ENCODE results near the gene SPACA6. TPM values are rescaled to one million over a fixed set of nuclear protein-coding genes. Genes with fewer than 3 reads are reported as not detected.
A peak's percentile ranks its signal among the peaks of the same experiment; 100 is the strongest.

SPACA6 gene
- total and polyA plus RNA-seq, 7 experiments from 2014 or later = 2.0 to 11.5 (median 7.2) TPM

GRCh38 chr19:51691584-51692428, 1.3 kb upstream of the SPACA6 start:
- Histone ChIP-seq H3K36me3 (ENCODE audit: control insufficient read depth in 2 of 3, insufficient read depth in 3 of 3, low read length in 3 of 3) (no peaks in the 10 kb centered on the region), H3K4me1 (ENCODE audit: control insufficient read depth in 2 of 2, insufficient read depth in 2 of 2, low read length in 2 of 2) (peaks cover 0 to 5% of the 10 kb centered on the region in 2 donors), H3K9me3 (ENCODE audit: control insufficient read depth in 2 of 3, low read length in 3 of 3) (no peaks in the 10 kb centered on the region), H3K27ac (ENCODE audit: low read depth, low read length) (peak overlapping the region; percentile 93), H3K4me3 (ENCODE audit: low read length) (no peak overlapping the region), H3K27me3 (ENCODE audit: control insufficient read depth in 2 of 2, insufficient read depth in 2 of 2, low read length in 2 of 2) (no peaks in the 10 kb centered on the region)
- ATAC-seq (no peak), DNase-seq (no peak)
- intact Hi-C loops (cut with micrococcal nuclease) = no loop called here
- H3K4me3 Mint-ChIP-seq = peak overlapping the region in 9 of 10 donors; percentile 52 to 96 (median 69)
- peaks cover 0 to 3% (median 0%) of the 10 kb centered on the region in 11 donors for H3K9me3 Mint-ChIP-seq
- H3K36me3 Mint-ChIP-seq = peaks cover 0 to 8% (median 3%) of the 10 kb centered on the region in 5 donors
- CTCF ChIA-PET = no interaction called here
- H3K27ac Mint-ChIP-seq = peak overlapping the region; percentile 28 to 83 (median 64)
- peaks cover 0 to 27% (median 0%) of the 10 kb centered on the region in 5 donors for H3K27me3 Mint-ChIP-seq
- H3K4me1 Mint-ChIP-seq = peaks cover 17 to 27% (median 23%) of the 10 kb centered on the region in 7 donors
- POLR2A ChIA-PET = interaction anchor here (3.4 kb wide), 1 partner anchor 12 kb away, joined by 12 read pairs; no protein-coding TSS in a partner anchor

- Mint-ChIP-seq H3K4me1 (peaks cover 17 to 27% (median 23%) of the 10 kb centered on the region in 7 donors), H3K27ac (peak overlapping the region in 3 of 9 donors; percentile 26 to 78 (median 48)), H3K9me3 (no peaks in the 10 kb centered on the region), H3K36me3 (peaks cover 0 to 10% (median 3%) of the 10 kb centered on the region in 5 donors), H3K4me3 (peak overlapping the region in 4 of 10 donors; percentile 40 to 60 (median 48)), H3K27me3 (peaks cover 0 to 26% (median 0%) of the 10 kb centered on the region in 5 donors)
- ChIA-PET CTCF (no interaction called here), POLR2A (no interaction called here)
- intact Hi-C loops (cut with micrococcal nuclease) = no loop called here
- no peaks in the 10 kb centered on the region for H3K9me3 ChIP-seq (ENCODE audit: control insufficient read depth in 2 of 3, low read length in 3 of 3)
- H3K4me1 ChIP-seq (ENCODE audit: control insufficient read depth in 2 of 2, insufficient read depth in 2 of 2, low read length in 2 of 2) = peaks cover 0 to 5% of the 10 kb centered on the region in 2 donors
- no peaks in the 10 kb centered on the region for H3K36me3 ChIP-seq (ENCODE audit: control insufficient read depth in 2 of 3, insufficient read depth in 3 of 3, low read length in 3 of 3)
- H3K27ac ChIP-seq (ENCODE audit: low read depth, low read length) = no peak overlapping the region
- DNase-seq (no peak), ATAC-seq (no peak)
- H3K27me3 ChIP-seq (ENCODE audit: control insufficient read depth in 2 of 2, insufficient read depth in 2 of 2, low read length in 2 of 2) = no peaks in the 10 kb centered on the region
- H3K4me3 ChIP-seq (ENCODE audit: low read length) = no peak overlapping the region
Observed at GRCh38 chr19:51692468-51692867, 662 bp upstream of the SPACA6 start.

- Mint-ChIP-seq H3K4me3 (no peak overlapping the region), H3K27ac (peak overlapping the region in 3 of 9 donors; percentile 5 to 77 (median 40))
- intact Hi-C loops (cut with micrococcal nuclease) = no loop called here
Observed at GRCh38 chr19:51693819-51694218, 689 bp downstream of the SPACA6 start.

GRCh38 chr19:51694318-51695085, 1.4 kb downstream of the SPACA6 start:
- H3K36me3 Mint-ChIP-seq = peaks cover 0 to 15% (median 6%) of the 10 kb centered on the region in 5 donors
- POLR2A ChIA-PET = interaction anchor here (0.5 kb wide), 1 partner anchor 17 kb away, joined by 3 read pairs; no protein-coding TSS in a partner anchor

More at GRCh38 chr19:51693819-51694218, 689 bp downstream of the SPACA6 start:
- Histone ChIP-seq H3K36me3 (ENCODE audit: control insufficient read depth in 2 of 3, insufficient read depth in 3 of 3, low read length in 3 of 3) (no peaks in the 10 kb centered on the region), H3K27me3 (ENCODE audit: control insufficient read depth in 2 of 2, insufficient read depth in 2 of 2, low read length in 2 of 2) (no peaks in the 10 kb centered on the region), H3K27ac (ENCODE audit: low read depth, low read length) (no peak overlapping the region), H3K4me1 (ENCODE audit: control insufficient read depth in 2 of 2, insufficient read depth in 2 of 2, low read length in 2 of 2) (peaks cover 0 to 5% of the 10 kb centered on the region in 2 donors), H3K4me3 (ENCODE audit: low read length) (no peak overlapping the region), H3K9me3 (ENCODE audit: control insufficient read depth in 2 of 3, low read length in 3 of 3) (no peaks in the 10 kb centered on the region)
- Mint-ChIP-seq H3K27me3 (peaks cover 0 to 13% (median 0%) of the 10 kb centered on the region in 5 donors), H3K36me3 (peaks cover 0 to 15% (median 6%) of the 10 kb centered on the region in 5 donors), H3K4me1 (peaks cover 11 to 20% (median 12%) of the 10 kb centered on the region in 7 donors), H3K9me3 (peaks cover 0 to 2% (median 0%) of the 10 kb centered on the region in 11 donors)
- ATAC-seq (no peak), DNase-seq (no peak)
- ChIA-PET CTCF (no interaction called here), POLR2A (no interaction called here)

DNA sequence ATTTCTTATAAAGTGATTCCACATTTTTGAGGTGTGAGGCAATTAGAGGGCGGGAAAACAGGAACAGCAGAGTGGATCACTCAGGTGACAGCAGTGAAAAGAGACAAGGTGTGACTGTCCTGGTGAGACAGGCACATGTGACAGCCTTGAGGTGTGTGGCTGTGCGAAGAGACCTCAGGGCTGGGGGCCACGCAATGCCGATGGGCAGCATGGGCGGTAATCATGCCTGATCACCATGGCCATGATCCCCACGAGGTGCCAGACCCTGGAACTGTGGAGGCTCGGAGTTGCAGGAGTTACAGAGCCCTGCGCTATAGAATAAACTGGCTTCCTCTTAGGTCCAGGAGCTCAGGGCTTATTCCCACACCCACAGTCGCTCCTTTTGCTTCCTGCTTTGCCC, 2.0 kb downstream of the SPACA6 start:
- H3K4me3 ChIP-seq (ENCODE audit: low read length) = no peak overlapping the region
- H3K4me1 ChIP-seq (ENCODE audit: control insufficient read depth in 2 of 2, insufficient read depth in 2 of 2, low read length in 2 of 2) = peaks cover 0 to 5% of the 10 kb centered on the region in 2 donors
- H3K27me3 ChIP-seq (ENCODE audit: control insufficient read depth in 2 of 2, insufficient read depth in 2 of 2, low read length in 2 of 2) = no peaks in the 10 kb centered on the region
- H3K27ac ChIP-seq (ENCODE audit: low read depth, low read length) = no peak overlapping the region
- DNase-seq (no peak), ATAC-seq (no peak)
- no peaks in the 10 kb centered on the region for H3K9me3 ChIP-seq (ENCODE audit: control insufficient read depth in 2 of 3, low read length in 3 of 3)
- Mint-ChIP-seq H3K27ac (peak overlapping the region in 1 of 9 donors; percentile 56), H3K9me3 (peaks cover 0 to 2% (median 0%) of the 10 kb centered on the region in 11 donors), H3K4me1 (peaks cover 10 to 17% (median 12%) of the 10 kb centered on the region in 7 donors), H3K4me3 (no peak overlapping the region), H3K27me3 (peaks cover 0 to 7% (median 0%) of the 10 kb centered on the region in 5 donors), H3K36me3 (peaks cover 0 to 15% (median 7%) of the 10 kb centered on the region in 5 donors)
- ChIA-PET CTCF (no interaction called here), POLR2A (interaction anchor here (0.5 kb wide), 1 partner anchor 17 kb away, joined by 3 read pairs; no protein-coding TSS in a partner anchor)
- intact Hi-C loops (cut with micrococcal nuclease) = no loop called here
- H3K36me3 ChIP-seq (ENCODE audit: control insufficient read depth in 2 of 3, insufficient read depth in 3 of 3, low read length in 3 of 3) = no peaks in the 10 kb centered on the region

More at GRCh38 chr19:51694318-51695085, 1.4 kb downstream of the SPACA6 start:
- H3K27ac ChIP-seq (ENCODE audit: low read depth, low read length) = no peak overlapping the region
- peaks cover 0 to 2% (median 0%) of the 10 kb centered on the region in 11 donors for H3K9me3 Mint-ChIP-seq
- no peak overlapping the region for H3K4me3 ChIP-seq (ENCODE audit: low read length)
- H3K27me3 Mint-ChIP-seq = peaks cover 0 to 13% (median 0%) of the 10 kb centered on the region in 5 donors
- no peaks in the 10 kb centered on the region for H3K27me3 ChIP-seq (ENCODE audit: control insufficient read depth in 2 of 2, insufficient read depth in 2 of 2, low read length in 2 of 2)
- no peak for DNase-seq
- H3K4me1 Mint-ChIP-seq = peaks cover 11 to 19% (median 12%) of the 10 kb centered on the region in 7 donors
- intact Hi-C loops (cut with micrococcal nuclease) = no loop called here
- H3K36me3 ChIP-seq (ENCODE audit: control insufficient read depth in 2 of 3, insufficient read depth in 3 of 3, low read length in 3 of 3) = no peaks in the 10 kb centered on the region
- ATAC-seq = no peak
- peaks cover 0 to 5% of the 10 kb centered on the region in 2 donors for H3K4me1 ChIP-seq (ENCODE audit: control insufficient read depth in 2 of 2, insufficient read depth in 2 of 2, low read length in 2 of 2)
- no peaks in the 10 kb centered on the region for H3K9me3 ChIP-seq (ENCODE audit: control insufficient read depth in 2 of 3, low read length in 3 of 3)
- peak overlapping the region in 4 of 9 donors; percentile 33 to 82 (median 66) for H3K27ac Mint-ChIP-seq
- CTCF ChIA-PET = interaction anchor here (0.8 kb wide), 1 partner anchor 9 kb away, joined by 3 read pairs; no protein-coding TSS in a partner anchor
- H3K4me3 Mint-ChIP-seq = no peak overlapping the region

GRCh38 chr19:51695702-51696315, 2.7 kb downstream of the SPACA6 start:
- no peak for DNase-seq
- no peaks in the 10 kb centered on the region for H3K9me3 ChIP-seq (ENCODE audit: control insufficient read depth in 2 of 3, low read length in 3 of 3)
- Mint-ChIP-seq H3K9me3 (peaks cover 0 to 2% (median 0%) of the 10 kb centered on the region in 11 donors), H3K27me3 (peaks cover 0 to 5% (median 0%) of the 10 kb centered on the region in 5 donors), H3K4me1 (peaks cover 8 to 17% (median 12%) of the 10 kb centered on the region in 7 donors), H3K27ac (peak overlapping the region in 1 of 9 donors; percentile 52), H3K36me3 (peaks cover 0 to 15% (median 8%) of the 10 kb centered on the region in 5 donors), H3K4me3 (no peak overlapping the region)
- POLR2A ChIA-PET = interaction anchor here (0.8 kb wide), 1 partner anchor 25 kb away, joined by 3 read pairs; no protein-coding TSS in a partner anchor
- intact Hi-C loops (cut with micrococcal nuclease) = no loop called here
- H3K36me3 ChIP-seq (ENCODE audit: control insufficient read depth in 2 of 3, insufficient read depth in 3 of 3, low read length in 3 of 3) = no peaks in the 10 kb centered on the region
- H3K4me3 ChIP-seq (ENCODE audit: low read length) = no peak overlapping the region
- no peak for ATAC-seq
- CTCF ChIA-PET = interaction anchor here (0.6 kb wide), 1 partner anchor 275 kb away, joined by 3 read pairs; no protein-coding TSS in a partner anchor
- H3K27me3 ChIP-seq (ENCODE audit: control insufficient read depth in 2 of 2, insufficient read depth in 2 of 2, low read length in 2 of 2) = no peaks in the 10 kb centered on the region
- H3K27ac ChIP-seq (ENCODE audit: low read depth, low read length) = no peak overlapping the region
- H3K4me1 ChIP-seq (ENCODE audit: control insufficient read depth in 2 of 2, insufficient read depth in 2 of 2, low read length in 2 of 2) = peaks cover 0 to 5% of the 10 kb centered on the region in 2 donors
